Stimulated activated naive CD8-positive, alpha-beta T cell treated with anti-CD3 and anti-CD28 coated beads, Interleukin-15, amount 100 ng/mL, for 72 hours (primary cell): ENCODE data around the gene PLEKHA6.

Source experiments
- ATAC-seq: fragments of 150-1000 bp; cut with Tn5 transposase; 2 replicates; pipeline ENCODE4 v1.10.0; 2021; ENCODE audit warnings: mild to moderate bottlenecking, moderate library complexity
- DNase-seq, 2 donors: peaks; one replicate each; pipeline ENCODE4 v3.0.0; 2021 to 2022
- H3K27ac Mint-ChIP-seq, 2 donors: one replicate each; pipeline ENCODE4 v1.8.0; 2022; ENCODE audit warnings: mild to moderate bottlenecking in 2 of 2, mixed read lengths in 2 of 2, moderate library complexity in 2 of 2
- H3K27me3 Mint-ChIP-seq: one replicate; pipeline ENCODE4 v1.8.0; 2022; ENCODE audit warnings: mixed read lengths
- H3K4me1 Mint-ChIP-seq: one replicate; pipeline ENCODE4 v1.8.0; 2022; ENCODE audit warnings: mild to moderate bottlenecking, mixed read lengths
- H3K4me3 Mint-ChIP-seq, 2 donors: one replicate each; pipeline ENCODE4 v1.8.0; 2022; ENCODE audit warnings: mild to moderate bottlenecking in 2 of 2, mixed read lengths in 2 of 2, moderate library complexity in 1 of 2
- H3K9me3 Mint-ChIP-seq, 2 donors: one replicate each; pipeline ENCODE4 v1.8.0; 2022; ENCODE audit warnings: mixed read lengths in 2 of 2

PLEKHA6 gene

GRCh38 chr1:204211046-204211445 is 148.7 kb downstream of the PLEKHA6 start:
- DNase-seq (no peak), ATAC-seq (no peak)
- H3K27ac Mint-ChIP-seq: no peak overlapping the region
- no peaks in the 10 kb centered on the region for H3K9me3 Mint-ChIP-seq
- peaks cover 11% of the 10 kb centered on the region for H3K27me3 Mint-ChIP-seq
- no peak overlapping the region for H3K4me3 Mint-ChIP-seq
- peaks cover 14% of the 10 kb centered on the region for H3K4me1 Mint-ChIP-seq

DNA sequence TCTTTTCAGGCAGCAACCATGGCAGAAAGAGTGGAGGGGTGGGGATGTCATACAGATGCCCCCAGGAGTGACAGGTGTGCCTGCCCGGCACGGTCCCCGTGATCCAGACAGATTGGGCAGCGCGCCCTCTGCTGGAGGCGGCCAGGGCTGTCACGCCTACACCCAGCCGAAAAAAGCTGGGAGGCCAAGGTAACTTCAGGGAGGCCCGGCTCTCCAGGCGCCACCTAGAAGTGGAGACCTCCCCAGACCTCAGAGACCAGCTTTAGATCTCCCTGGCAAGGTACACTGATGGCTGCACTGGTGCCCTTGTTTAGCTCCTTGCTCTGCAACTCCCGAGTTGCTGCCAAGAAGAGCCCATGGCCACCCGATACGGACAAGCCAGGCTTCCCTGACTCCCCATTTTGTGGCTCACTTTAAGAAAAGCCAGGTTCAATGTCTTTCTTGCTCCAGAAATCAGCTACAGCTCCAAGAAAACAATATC is 152.6 kb downstream of the PLEKHA6 start:
- Mint-ChIP-seq H3K27ac (no peak overlapping the region), H3K4me1 (peaks cover 14% of the 10 kb centered on the region), H3K9me3 (no peaks in the 10 kb centered on the region), H3K27me3 (peaks cover 43% of the 10 kb centered on the region), H3K4me3 (no peak overlapping the region)
- ATAC-seq (peak; percentile 98), DNase-seq (peak; percentile 73 to 76)

DNA sequence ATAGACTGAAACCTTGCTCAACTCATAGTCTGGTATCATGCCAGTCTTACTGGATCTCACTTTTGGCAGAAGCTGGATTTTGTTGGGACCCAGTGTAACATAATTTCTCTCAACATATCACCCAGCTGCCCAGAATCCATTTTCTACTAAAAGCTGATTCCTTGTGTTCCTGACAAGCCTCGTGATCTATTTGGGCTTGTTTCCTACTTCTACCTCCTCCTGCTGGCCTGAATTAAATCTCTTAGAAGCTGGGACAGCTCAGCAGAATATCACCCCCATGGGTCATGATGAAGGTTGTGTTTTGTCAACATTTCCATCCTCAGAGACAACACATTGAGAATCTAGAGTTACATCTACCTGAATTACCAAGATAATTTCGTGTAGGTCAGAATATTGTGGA is 153.6 kb downstream of the PLEKHA6 start:
- H3K9me3 Mint-ChIP-seq: no peaks in the 10 kb centered on the region
- H3K4me1 Mint-ChIP-seq: peaks cover 14% of the 10 kb centered on the region
- peaks cover 43% of the 10 kb centered on the region for H3K27me3 Mint-ChIP-seq
- H3K4me3 Mint-ChIP-seq: no peak overlapping the region
- ATAC-seq (no peak), DNase-seq (no peak)
- H3K27ac Mint-ChIP-seq: no peak overlapping the region

DNA sequence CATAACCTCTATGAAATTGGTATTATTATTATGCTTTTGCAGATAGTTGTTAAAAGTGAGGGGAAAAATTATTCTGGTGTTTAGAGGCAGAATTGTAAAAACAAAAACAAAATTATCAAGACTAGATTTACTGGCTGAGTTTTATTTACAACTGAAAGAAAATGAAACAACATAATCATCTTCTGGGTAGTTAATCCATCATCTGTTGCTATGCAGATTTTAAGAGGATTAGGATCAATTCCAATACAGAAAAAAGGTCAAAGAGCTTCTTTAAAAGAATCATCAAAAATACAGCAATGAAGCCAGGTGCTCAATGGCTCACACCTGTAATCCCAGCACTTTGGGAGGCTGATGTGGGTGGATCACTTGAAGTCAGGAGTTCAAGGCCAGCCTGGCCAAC is 154.2 kb downstream of the PLEKHA6 start:
- peaks cover 43% of the 10 kb centered on the region for H3K27me3 Mint-ChIP-seq
- H3K9me3 Mint-ChIP-seq: no peaks in the 10 kb centered on the region
- no peak overlapping the region for H3K4me3 Mint-ChIP-seq
- no peak overlapping the region for H3K27ac Mint-ChIP-seq
- peaks cover 14% of the 10 kb centered on the region for H3K4me1 Mint-ChIP-seq
- no peak for ATAC-seq
- DNase-seq: no peak

DNA sequence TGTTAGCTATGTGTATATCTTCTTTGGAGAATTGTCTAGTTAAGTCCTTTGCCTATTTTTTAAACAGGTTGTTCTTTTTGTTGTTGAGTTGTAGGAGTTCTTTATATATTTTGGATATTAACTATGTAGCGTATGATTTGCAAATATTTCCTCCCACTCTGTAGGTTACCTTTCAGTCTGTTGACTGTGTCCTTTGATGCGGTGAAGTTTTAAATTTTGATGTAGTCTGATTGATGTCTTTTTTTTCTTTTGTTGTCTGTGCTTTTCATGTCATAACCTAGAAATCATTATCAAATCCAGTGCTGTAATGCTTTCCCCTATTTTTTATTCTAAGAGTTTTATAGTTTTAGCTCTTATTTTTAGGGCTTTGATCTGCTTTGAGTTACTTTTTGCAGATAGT is 154.8 kb downstream of the PLEKHA6 start:
- H3K27ac Mint-ChIP-seq: no peak overlapping the region
- peaks cover 43% of the 10 kb centered on the region for H3K27me3 Mint-ChIP-seq
- no peak overlapping the region for H3K4me3 Mint-ChIP-seq
- no peaks in the 10 kb centered on the region for H3K9me3 Mint-ChIP-seq
- no peak for DNase-seq
- ATAC-seq: no peak
- peaks cover 14% of the 10 kb centered on the region for H3K4me1 Mint-ChIP-seq

GRCh38 chr1:204203206-204203767 is 156.4 kb downstream of the PLEKHA6 start:
- H3K27me3 Mint-ChIP-seq: peaks cover 43% of the 10 kb centered on the region
- no peak overlapping the region for H3K4me3 Mint-ChIP-seq
- H3K4me1 Mint-ChIP-seq: peaks cover 22% of the 10 kb centered on the region
- no peaks in the 10 kb centered on the region for H3K9me3 Mint-ChIP-seq
- no peak overlapping the region for H3K27ac Mint-ChIP-seq
- DNase-seq (no peak), ATAC-seq (no peak)

DNA sequence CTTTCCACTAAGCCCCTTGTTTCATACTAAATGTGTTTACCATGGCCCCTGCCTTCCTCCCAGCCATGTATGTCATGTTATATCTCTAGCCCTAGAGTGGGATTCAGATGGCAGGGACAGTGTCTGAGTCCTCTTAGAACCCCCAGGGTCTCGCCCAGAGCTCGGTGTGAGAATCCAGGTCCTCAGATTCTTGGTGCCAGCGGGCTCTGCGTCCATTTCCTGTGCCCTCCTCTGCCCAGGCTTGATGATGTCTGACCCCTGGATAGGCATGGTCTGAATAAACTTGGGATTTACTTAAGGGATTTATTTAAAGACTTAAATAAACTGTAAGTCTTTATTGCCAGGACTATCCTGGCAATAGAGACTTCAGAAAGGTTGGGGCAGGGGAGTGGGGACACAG is 157.2 kb downstream of the PLEKHA6 start:
- no peak overlapping the region for H3K4me3 Mint-ChIP-seq
- ATAC-seq: no peak
- H3K27ac Mint-ChIP-seq: no peak overlapping the region

DNA sequence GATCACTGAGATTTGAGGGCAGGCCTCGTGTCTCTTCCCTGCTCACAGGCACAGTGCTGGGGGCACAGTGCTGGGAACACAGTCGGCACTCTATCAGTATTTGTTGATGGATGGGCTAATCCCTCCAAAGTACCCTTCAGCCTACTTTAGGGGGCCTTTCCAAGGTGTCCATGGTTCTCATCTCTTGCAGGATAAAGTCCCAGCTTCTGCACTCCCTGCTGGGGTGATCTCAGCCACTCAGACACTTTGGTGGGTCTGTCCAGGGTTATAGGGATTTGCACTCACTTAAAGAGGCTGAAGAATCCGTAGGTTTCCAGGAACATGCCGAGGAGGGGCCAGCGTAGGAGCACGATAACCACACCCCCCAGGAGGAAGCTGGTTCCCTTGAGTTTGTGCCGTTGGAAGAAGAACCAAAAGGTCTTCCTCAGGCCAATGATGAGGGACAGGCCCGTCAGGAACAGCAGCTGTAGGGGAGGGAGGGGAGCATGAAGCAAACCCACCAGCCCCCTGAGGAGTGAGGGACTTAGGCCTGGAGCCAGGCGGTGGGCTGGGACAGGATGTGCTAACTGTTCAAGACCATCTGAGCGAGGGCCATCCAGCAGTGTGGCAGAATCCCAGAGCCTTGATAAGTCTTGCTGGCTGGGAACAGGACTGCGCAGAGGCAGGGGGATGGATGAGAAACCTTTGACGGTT is 158.2 kb downstream of the PLEKHA6 start:
- Mint-ChIP-seq H3K4me3 (no peak overlapping the region), H3K27me3 (peaks cover 37% of the 10 kb centered on the region), H3K9me3 (no peaks in the 10 kb centered on the region), H3K4me1 (peaks cover 22% of the 10 kb centered on the region), H3K27ac (no peak overlapping the region)
- DNase-seq (no peak), ATAC-seq (no peak)

More for the DNA sequence above, 157.2 kb downstream of the PLEKHA6 start:
- Mint-ChIP-seq H3K27me3 (peaks cover 43% of the 10 kb centered on the region), H3K4me1 (peaks cover 24% of the 10 kb centered on the region), H3K9me3 (no peaks in the 10 kb centered on the region)
- no peak for DNase-seq

GRCh38 chr1:204199579-204199978 is 160.2 kb downstream of the PLEKHA6 start:
- ATAC-seq: no peak
- Mint-ChIP-seq H3K4me3 (no peak overlapping the region), H3K9me3 (peaks cover 0 to 3% of the 10 kb centered on the region in 2 donors), H3K27me3 (peaks cover 18% of the 10 kb centered on the region), H3K4me1 (peaks cover 26% of the 10 kb centered on the region), H3K27ac (no peak overlapping the region)
- DNase-seq: no peak

- Mint-ChIP-seq H3K4me3 (no peak overlapping the region), H3K9me3 (peaks cover 0 to 3% of the 10 kb centered on the region in 2 donors), H3K4me1 (peaks cover 30% of the 10 kb centered on the region), H3K27ac (no peak overlapping the region), H3K27me3 (peaks cover 9% of the 10 kb centered on the region)
- DNase-seq: no peak
- ATAC-seq: peak; percentile 27
Measured at GRCh38 chr1:204198348-204199340, 161.1 kb downstream of the PLEKHA6 start.

DNA sequence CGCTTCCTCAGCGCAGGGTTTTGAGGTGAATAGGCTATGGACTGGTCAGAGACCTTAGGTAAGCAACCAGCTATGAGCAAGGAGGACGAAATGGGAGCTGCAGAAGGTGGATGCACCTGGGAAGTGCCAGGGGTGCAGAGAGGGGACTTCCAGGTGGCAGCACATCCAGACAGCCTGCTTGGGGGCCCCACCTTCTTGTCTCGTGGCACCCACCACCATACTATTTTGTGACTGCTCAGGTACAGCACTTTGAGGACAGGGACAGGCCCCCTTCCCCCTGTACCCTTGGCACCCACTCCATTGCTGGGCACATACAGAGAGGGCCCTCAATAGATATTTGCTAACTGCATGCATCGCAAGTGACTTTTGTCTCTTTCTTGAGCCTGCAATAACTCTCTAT is 162.7 kb downstream of the PLEKHA6 start:
- ATAC-seq (no peak), DNase-seq (no peak)
- Mint-ChIP-seq H3K27ac (no peak overlapping the region), H3K9me3 (peaks cover 0 to 3% of the 10 kb centered on the region in 2 donors), H3K4me1 (peaks cover 30% of the 10 kb centered on the region), H3K27me3 (no peaks in the 10 kb centered on the region), H3K4me3 (no peak overlapping the region)

DNA sequence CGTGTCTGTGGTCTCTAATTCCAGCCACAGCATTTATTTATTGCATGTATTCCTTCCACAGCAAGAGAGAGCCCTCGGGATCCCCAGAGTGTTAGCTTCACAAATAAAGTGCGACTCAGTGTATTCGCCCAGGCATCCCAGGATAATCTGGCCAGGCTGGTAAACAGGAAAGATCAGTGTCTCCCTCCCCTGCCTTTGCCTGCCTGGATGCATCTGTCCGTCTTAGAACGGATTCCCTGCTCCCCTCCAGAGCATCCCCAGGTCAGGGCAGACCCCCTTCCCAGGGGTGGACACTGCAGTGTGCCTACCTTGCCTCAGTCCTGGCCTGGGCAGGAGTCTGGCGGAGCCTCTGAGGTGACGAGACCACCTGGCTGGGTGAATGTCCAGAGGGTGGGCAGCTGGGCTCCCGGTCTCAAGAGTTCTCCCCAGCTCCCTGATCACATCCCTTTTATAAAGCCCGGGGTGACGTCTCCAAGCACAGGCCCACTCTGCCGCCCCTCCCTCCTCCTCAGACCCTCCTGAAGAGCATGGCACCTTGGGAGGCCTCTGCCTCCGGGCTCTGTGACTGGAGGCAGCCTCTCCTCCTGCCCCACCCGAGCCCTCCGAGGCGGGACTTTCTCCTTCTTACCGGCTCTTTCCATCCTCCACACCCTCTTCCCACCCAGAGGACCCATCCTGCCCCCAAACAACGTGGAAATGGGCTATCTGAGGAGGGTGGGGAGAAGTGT is 163.5 kb downstream of the PLEKHA6 start, which contains the start of gene KISS1:
KISS1 (minus strand) TSS at position 424 of the 728 bp plus-strand sequence. CDS start 3,615 bp downstream, outside the sequence.
- Mint-ChIP-seq H3K27me3 (no peaks in the 10 kb centered on the region), H3K27ac (peak within 1 kb of the TSS in 1 of 2 donors; percentile 72), H3K4me3 (no peak within 1 kb of the TSS), H3K9me3 (peaks cover 0 to 3% of the 10 kb centered on the region in 2 donors), H3K4me1 (peaks cover 30% of the 10 kb centered on the region)
- DNase-seq (no peak), ATAC-seq (no peak)

DNA sequence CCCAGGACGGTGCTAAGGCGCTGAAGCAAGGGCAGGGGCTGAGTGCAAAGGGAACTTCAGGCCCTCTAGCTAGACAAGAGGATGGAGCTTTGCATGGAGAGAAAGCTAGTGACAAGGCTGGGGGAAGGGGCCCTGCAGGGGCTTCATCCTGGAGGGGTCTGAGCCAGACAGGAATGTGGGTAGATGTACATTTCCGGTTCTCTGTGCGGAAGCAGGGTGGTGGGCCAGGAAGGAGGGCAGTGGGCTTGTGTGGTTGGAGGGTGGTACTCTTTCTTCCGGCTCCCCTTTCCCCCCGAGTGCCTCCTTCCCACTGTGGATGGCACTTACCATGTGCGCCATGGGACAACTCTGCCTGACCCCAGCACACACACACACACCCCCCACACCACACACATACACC is 165.0 kb downstream of the PLEKHA6 start:
- peaks cover 36% of the 10 kb centered on the region for H3K4me1 Mint-ChIP-seq
- DNase-seq (no peak), ATAC-seq (no peak)
- peaks cover 0 to 3% of the 10 kb centered on the region in 2 donors for H3K9me3 Mint-ChIP-seq
- no peaks in the 10 kb centered on the region for H3K27me3 Mint-ChIP-seq
- no peak overlapping the region for H3K27ac Mint-ChIP-seq
- no peak overlapping the region for H3K4me3 Mint-ChIP-seq

DNA sequence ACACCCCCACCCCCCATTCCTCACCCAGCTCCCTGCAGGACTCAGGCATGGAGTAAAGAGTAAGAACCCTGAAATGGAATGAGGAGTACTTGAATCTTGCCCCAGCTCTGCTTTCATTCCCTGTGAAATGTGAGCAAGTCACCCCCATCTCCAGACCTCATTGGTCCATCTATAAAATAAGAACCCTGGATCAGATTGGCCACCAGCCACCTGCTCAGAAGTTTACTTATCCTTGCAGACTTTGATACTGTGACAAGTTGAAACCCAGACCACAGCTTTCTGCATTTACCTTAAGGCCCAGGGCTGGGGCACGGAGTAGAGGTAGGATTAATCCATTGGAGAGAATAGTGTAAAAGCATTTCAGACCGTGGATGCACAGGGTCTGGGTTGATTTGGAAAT is 165.6 kb downstream of the PLEKHA6 start:
- H3K4me3 Mint-ChIP-seq: no peak overlapping the region
- no peak for DNase-seq
- no peaks in the 10 kb centered on the region for H3K27me3 Mint-ChIP-seq
- H3K27ac Mint-ChIP-seq: no peak overlapping the region
- H3K9me3 Mint-ChIP-seq: peaks cover 0 to 3% of the 10 kb centered on the region in 2 donors
- peaks cover 43% of the 10 kb centered on the region for H3K4me1 Mint-ChIP-seq
- no peak for ATAC-seq
